Stimulated activated CD4-positive, alpha-beta T cell treated with anti-CD3 and anti-CD28 coated beads, Interleukin-15, amount 100 ng/mL, for 24 hours (primary cell): Measurements from ENCODE around the gene AADAC.
"Not testable (repeated sequence)": the region's sequence is repeated elsewhere in the genome, so short reads cannot be mapped to it uniquely, and the experiment has no call there.

Experiments used
- DNase-seq: peaks from one replicate; pipeline ENCODE4 v3.0.0-alpha.2; 2020

The AADAC gene

GRCh38 chr3:151813799-151814198, at the start of gene AADAC:
Gene AADAC, plus strand, starts transcription at chr3:151814116. Its CDS starts 47 bp downstream, at chr3:151814163.
- no peak for DNase-seq

GRCh38 chr3:151764699-151765098, 49.2 kb upstream of the AADAC start:
- not testable (repeated sequence) for DNase-seq

- DNase-seq: no peak
Observed at GRCh38 chr3:151765685-151766084, 48.2 kb upstream of the AADAC start.

GRCh38 chr3:151766454-151766853, 47.5 kb upstream of the AADAC start:
- DNase-seq: no peak

- no peak for DNase-seq
Observed at GRCh38 chr3:151768393-151768930, 45.5 kb upstream of the AADAC start.

- no peak for DNase-seq
Observed at GRCh38 chr3:151769175-151769574, 44.7 kb upstream of the AADAC start.

GRCh38 chr3:151770956-151771355, 43.0 kb upstream of the AADAC start:
- DNase-seq: no peak

GRCh38 chr3:151772825-151773480, 41.0 kb upstream of the AADAC start:
- DNase-seq: no peak

GRCh38 chr3:151774235-151774634, 39.7 kb upstream of the AADAC start:
- DNase-seq: no peak

GRCh38 chr3:151774910-151775309, 39.0 kb upstream of the AADAC start:
- no peak for DNase-seq

- DNase-seq: no peak
Observed at GRCh38 chr3:151775314-151776258, 38.3 kb upstream of the AADAC start.

GRCh38 chr3:151776259-151776740, 37.6 kb upstream of the AADAC start:
- no peak for DNase-seq

GRCh38 chr3:151777880-151778279, 36.0 kb upstream of the AADAC start:
- no peak for DNase-seq

- DNase-seq: no peak
Observed at GRCh38 chr3:151787626-151788025, 26.3 kb upstream of the AADAC start.

GRCh38 chr3:151788401-151788800, 25.5 kb upstream of the AADAC start:
- no peak for DNase-seq

GRCh38 chr3:151789853-151790463, 24.0 kb upstream of the AADAC start:
- DNase-seq: no peak

GRCh38 chr3:151790763-151791162, 23.2 kb upstream of the AADAC start:
- DNase-seq: not testable (repeated sequence)

GRCh38 chr3:151792411-151792810, 21.5 kb upstream of the AADAC start:
- no peak for DNase-seq

GRCh38 chr3:151793636-151794035, 20.3 kb upstream of the AADAC start:
- no peak for DNase-seq

GRCh38 chr3:151794080-151794479, 19.8 kb upstream of the AADAC start:
- no peak for DNase-seq

GRCh38 chr3:151795276-151795675, 18.6 kb upstream of the AADAC start:
- DNase-seq: no peak

- DNase-seq: no peak
Observed at GRCh38 chr3:151796105-151796680, 17.7 kb upstream of the AADAC start.

GRCh38 chr3:151798466-151798865, 15.4 kb upstream of the AADAC start:
- DNase-seq: no peak
